ENCODE data around the gene SLC22A31. TPM values are rescaled to one million over a fixed set of nuclear protein-coding genes. Genes with fewer than 3 reads are reported as not detected.

The SLC22A31 gene
- total and polyA plus RNA-seq, 9 of the 15 experiments (the other 6 are each of a cell fraction or from before 2014, with no cell fraction given) = 0.29 to 2.2 (median 0.47) TPM; not detected in 3

GRCh38 chr16:89167425-89167941, 32.9 kb downstream of the SLC22A31 start (continued):
- 0 out of 2 replicates have a peak, but pooled peaks have one; percentile 27 for TF ChIP-seq KLF13 (tag; IDR thresholded peaks at IDR 0.05; ENCODE audit: borderline replicate concordance, low read depth)
- TF ChIP-seq SNAPC5 (CRISPR knock-in tag; IDR thresholded peaks at IDR 0.05) = no peak
- peak; percentile 98 for TF ChIP-seq ZBTB33 (CRISPR knock-in tag; IDR thresholded peaks at IDR 0.05)
- no peak for TF ChIP-seq IRF2 (CRISPR knock-in tag; IDR thresholded peaks at IDR 0.05)
- TF ChIP-seq CREBBP (IDR thresholded peaks at IDR 0.05; ENCODE audit: low read depth, low read length) = no peak
- no peak for TF ChIP-seq TAF9B (IDR thresholded peaks at IDR 0.05; ENCODE audit: partially characterized antibody)
- TF ChIP-seq MEF2A (IDR thresholded peaks at IDR 0.05; ENCODE audit: control insufficient read depth, low read depth, low read length) = no peak
- TF ChIP-seq ZNF75A (CRISPR knock-in tag; IDR thresholded peaks at IDR 0.05) = no peak
- TF ChIP-seq MITF (IDR thresholded peaks at IDR 0.05) = 0 out of 2 replicates have a peak, but pooled peaks have one; percentile 11
- TF ChIP-seq MXD1 (CRISPR knock-in tag; IDR thresholded peaks at IDR 0.05; ENCODE audit: borderline replicate concordance, poor library complexity, severe bottlenecking) = no peak
- no peak for TF ChIP-seq RBM34 (IDR thresholded peaks at IDR 0.05; ENCODE audit: borderline replicate concordance, insufficient read depth, low read length)
- no peak for TF ChIP-seq ELK1 (CRISPR knock-in tag; IDR thresholded peaks at IDR 0.05)
- peak; percentile 84; the same call in 1 of the 2 replicates for TF ChIP-seq ZBTB9 (CRISPR knock-in tag; IDR thresholded peaks at IDR 0.05)
- no peak for TF ChIP-seq HMG20B (CRISPR knock-in tag; IDR thresholded peaks at IDR 0.05)
- TF ChIP-seq ETS1 (conservative IDR thresholded peaks at IDR 0.05; ENCODE audit: control insufficient read depth, low read depth, low read length) = 0 out of 2 replicates have a peak, but pooled peaks have one; percentile 17
- TF ChIP-seq PYGO2 (tag; IDR thresholded peaks at IDR 0.05) = no peak
- TF ChIP-seq ZBTB2 (IDR thresholded peaks at IDR 0.05) = peak; percentile 47; the same call in 1 of the 2 replicates
